HUES6 (cell line): Measurements from ENCODE around the gene FAM25G.

Experiments used
- H3K27ac ChIP-seq: 2 replicates; pipeline ENCODE4 v1.7.0; 2013; ENCODE audit warnings: low read depth, mild to moderate bottlenecking, low read length, inconsistent platforms
- H3K27me3 ChIP-seq: 2 replicates; pipeline ENCODE4 v1.6.1; 2013; ENCODE audit warnings: low read length; ENCODE audit not compliant: control insufficient read depth, insufficient read depth
- H3K36me3 ChIP-seq: 2 replicates; pipeline ENCODE4 v1.6.1; 2013; ENCODE audit warnings: low read length; ENCODE audit not compliant: control insufficient read depth, insufficient read depth
- H3K4me1 ChIP-seq: 2 replicates; pipeline ENCODE4 v1.6.1; 2013; ENCODE audit warnings: low read length; ENCODE audit not compliant: control insufficient read depth, insufficient read depth
- H3K4me3 ChIP-seq: 2 replicates; pipeline ENCODE4 v1.5.1; 2013; ENCODE audit warnings: low read depth, low read length
- H3K9ac ChIP-seq: one replicate; pipeline ENCODE4 v1.6.1; 2013; ENCODE audit warnings: mild to moderate bottlenecking, low read length
- H3K9me3 ChIP-seq: 2 replicates; pipeline ENCODE4 v1.6.1; 2013; ENCODE audit warnings: low read depth, low read length; ENCODE audit not compliant: control insufficient read depth, insufficient read depth

Gene FAM25G

GRCh38 chr10:47444047-47444446 lies 47.5 kb downstream of the FAM25G start:
- Histone ChIP-seq H3K27me3 (no peaks in the 10 kb centered on the region), H3K4me1 (no peaks in the 10 kb centered on the region; the same call in 1 of the 2 replicates), H3K27ac (no peak overlapping the region), H3K36me3 (no peaks in the 10 kb centered on the region), H3K9me3 (peaks cover 5% of the 10 kb centered on the region), H3K4me3 (no peak overlapping the region), H3K9ac (no peak overlapping the region)

- H3K4me1 ChIP-seq: no peaks in the 10 kb centered on the region; the same call in 1 of the 2 replicates
- no peaks in the 10 kb centered on the region for H3K36me3 ChIP-seq
- peaks cover 5% of the 10 kb centered on the region for H3K9me3 ChIP-seq
- no peak overlapping the region for H3K9ac ChIP-seq
- no peak overlapping the region for H3K4me3 ChIP-seq
- H3K27ac ChIP-seq: no peak overlapping the region
- no peaks in the 10 kb centered on the region for H3K27me3 ChIP-seq
Observed at GRCh38 chr10:47443145-47443544, 48.4 kb downstream of the FAM25G start.

- H3K9ac ChIP-seq: no peak overlapping the region
Observed at GRCh38 chr10:47442351-47442750, 49.1 kb downstream of the FAM25G start.

GRCh38 chr10:47441938-47442337 lies 49.6 kb downstream of the FAM25G start:
- peaks cover 5% of the 10 kb centered on the region for H3K9me3 ChIP-seq

More at GRCh38 chr10:47442351-47442750, 49.1 kb downstream of the FAM25G start:
- Histone ChIP-seq H3K9me3 (peaks cover 5% of the 10 kb centered on the region), H3K27ac (no peak overlapping the region), H3K4me1 (no peaks in the 10 kb centered on the region), H3K4me3 (no peak overlapping the region), H3K27me3 (no peaks in the 10 kb centered on the region), H3K36me3 (no peaks in the 10 kb centered on the region)

GRCh38 chr10:47440207-47440606 lies 51.3 kb downstream of the FAM25G start:
- Histone ChIP-seq H3K4me1 (no peaks in the 10 kb centered on the region), H3K27ac (no peak overlapping the region), H3K9ac (no peak overlapping the region), H3K27me3 (no peaks in the 10 kb centered on the region), H3K4me3 (no peak overlapping the region), H3K36me3 (no peaks in the 10 kb centered on the region), H3K9me3 (no peaks in the 10 kb centered on the region; the same call in 1 of the 2 replicates)

More at GRCh38 chr10:47441938-47442337, 49.6 kb downstream of the FAM25G start:
- Histone ChIP-seq H3K4me3 (no peak overlapping the region), H3K27ac (no peak overlapping the region), H3K36me3 (no peaks in the 10 kb centered on the region), H3K9ac (no peak overlapping the region), H3K27me3 (no peaks in the 10 kb centered on the region), H3K4me1 (no peaks in the 10 kb centered on the region)

GRCh38 chr10:47438857-47439474 lies 52.5 kb downstream of the FAM25G start:
- H3K9me3 ChIP-seq: no peaks in the 10 kb centered on the region
- H3K36me3 ChIP-seq: no peaks in the 10 kb centered on the region
- no peaks in the 10 kb centered on the region for H3K4me1 ChIP-seq
- H3K27ac ChIP-seq: no peak overlapping the region
- no peak overlapping the region for H3K9ac ChIP-seq
- no peak overlapping the region for H3K4me3 ChIP-seq
- H3K27me3 ChIP-seq: no peaks in the 10 kb centered on the region
